Activated CD8-positive, alpha-beta memory T cell treated with anti-CD3 and anti-CD28 coated beads, Interleukin-2, amount 10 ng/mL, durations not matched to agents 7 days and 5 days (primary cell): ENCODE data around the gene ARHGEF12. TPM values are rescaled to one million over a fixed set of nuclear protein-coding genes. Genes with fewer than 3 reads are reported as not detected.

Experiments
- ATAC-seq: fragments of 150-1000 bp; cut with Tn5 transposase; one replicate; pipeline ENCODE4 v1.10.0; 2021; ENCODE audit warnings: moderate library complexity
- CTCF ChIA-PET: fragments of 350-600 bp; sonication (Branson Sonifier 250); formaldehyde crosslinking; loops from one replicate; lab custom pipeline; 2021; ENCODE audit warnings: antibody characterized with exemption; lab: Charles Lee
- DNase-seq: peaks from one replicate; pipeline ENCODE4 v3.0.0-alpha.2; 2020
- H3K27ac Mint-ChIP-seq: one replicate; pipeline ENCODE4 v1.8.0; 2021; ENCODE audit warnings: mild to moderate bottlenecking, mixed read lengths
- H3K27me3 Mint-ChIP-seq: one replicate; pipeline ENCODE4 v1.8.0; 2021; ENCODE audit warnings: mixed read lengths
- H3K36me3 Mint-ChIP-seq: one replicate; pipeline ENCODE4 v1.8.0; 2021; ENCODE audit warnings: mild to moderate bottlenecking, mixed read lengths
- H3K4me1 Mint-ChIP-seq: one replicate; pipeline ENCODE4 v1.8.0; 2021; ENCODE audit warnings: mixed read lengths
- H3K4me3 Mint-ChIP-seq: one replicate; pipeline ENCODE4 v1.8.0; 2021; ENCODE audit warnings: mild to moderate bottlenecking, moderate library complexity, mixed read lengths
- H3K9me3 Mint-ChIP-seq: one replicate; pipeline ENCODE4 v1.8.0; 2022; ENCODE audit warnings: low read depth, mixed read lengths
- total RNA-seq, 2 experiments: library from RNA; stranded (reverse); gene quantifications; one replicate each; pipeline ENCODE4 v1.2.3, GENCODE V29; 2021

Gene ARHGEF12
- total RNA-seq, 2 experiments from 2014 or later, result 44.6 to 61.1 TPM

- H3K27ac Mint-ChIP-seq, result no peak overlapping the region
- no peaks in the 10 kb centered on the region for H3K4me1 Mint-ChIP-seq
- H3K27me3 Mint-ChIP-seq, result peaks cover 13% of the 10 kb centered on the region
- H3K36me3 Mint-ChIP-seq, result no peaks in the 10 kb centered on the region
- ATAC-seq (no peak), DNase-seq (no peak)
- H3K4me3 Mint-ChIP-seq, result no peak overlapping the region
- CTCF ChIA-PET, result no interaction called here
- no peaks in the 10 kb centered on the region for H3K9me3 Mint-ChIP-seq
These were observed 192.5 kb downstream of the ARHGEF12 start for GRCh38 chr11:120528749-120529148.

GRCh38 chr11:120529214-120529613 lies 193.0 kb downstream of the ARHGEF12 start:
- DNase-seq (no peak), ATAC-seq (no peak)
- CTCF ChIA-PET, result no interaction called here
- no peaks in the 10 kb centered on the region for H3K4me1 Mint-ChIP-seq
- no peaks in the 10 kb centered on the region for H3K9me3 Mint-ChIP-seq
- H3K36me3 Mint-ChIP-seq, result no peaks in the 10 kb centered on the region
- peaks cover 13% of the 10 kb centered on the region for H3K27me3 Mint-ChIP-seq
- H3K27ac Mint-ChIP-seq, result no peak overlapping the region
- H3K4me3 Mint-ChIP-seq, result no peak overlapping the region

DNA sequence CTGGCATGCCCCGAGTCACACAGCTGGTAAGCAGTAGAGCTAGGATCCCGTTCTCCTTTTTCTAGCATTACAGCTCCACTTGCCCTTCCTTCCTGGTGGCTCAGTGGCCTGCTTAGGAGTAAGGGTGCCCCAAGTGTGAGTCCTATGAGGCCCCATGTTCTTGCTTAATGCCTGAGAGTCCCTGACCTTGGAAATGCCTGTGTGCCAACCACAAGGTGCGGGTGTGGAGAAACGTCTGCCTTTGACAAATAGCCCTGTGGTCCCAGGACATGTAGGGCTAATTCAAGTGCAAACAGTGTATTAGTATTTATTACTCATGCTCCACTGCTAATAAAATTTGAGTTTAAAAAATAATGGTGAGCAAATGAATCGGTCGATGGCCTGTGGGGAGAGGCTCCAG lies 193.7 kb downstream of the ARHGEF12 start:
- Mint-ChIP-seq H3K27me3 (peaks cover 16% of the 10 kb centered on the region), H3K27ac (no peak overlapping the region), H3K4me3 (no peak overlapping the region), H3K4me1 (no peaks in the 10 kb centered on the region), H3K9me3 (no peaks in the 10 kb centered on the region), H3K36me3 (no peaks in the 10 kb centered on the region)
- no peak for ATAC-seq
- no peak for DNase-seq
- CTCF ChIA-PET, result no interaction called here

DNA sequence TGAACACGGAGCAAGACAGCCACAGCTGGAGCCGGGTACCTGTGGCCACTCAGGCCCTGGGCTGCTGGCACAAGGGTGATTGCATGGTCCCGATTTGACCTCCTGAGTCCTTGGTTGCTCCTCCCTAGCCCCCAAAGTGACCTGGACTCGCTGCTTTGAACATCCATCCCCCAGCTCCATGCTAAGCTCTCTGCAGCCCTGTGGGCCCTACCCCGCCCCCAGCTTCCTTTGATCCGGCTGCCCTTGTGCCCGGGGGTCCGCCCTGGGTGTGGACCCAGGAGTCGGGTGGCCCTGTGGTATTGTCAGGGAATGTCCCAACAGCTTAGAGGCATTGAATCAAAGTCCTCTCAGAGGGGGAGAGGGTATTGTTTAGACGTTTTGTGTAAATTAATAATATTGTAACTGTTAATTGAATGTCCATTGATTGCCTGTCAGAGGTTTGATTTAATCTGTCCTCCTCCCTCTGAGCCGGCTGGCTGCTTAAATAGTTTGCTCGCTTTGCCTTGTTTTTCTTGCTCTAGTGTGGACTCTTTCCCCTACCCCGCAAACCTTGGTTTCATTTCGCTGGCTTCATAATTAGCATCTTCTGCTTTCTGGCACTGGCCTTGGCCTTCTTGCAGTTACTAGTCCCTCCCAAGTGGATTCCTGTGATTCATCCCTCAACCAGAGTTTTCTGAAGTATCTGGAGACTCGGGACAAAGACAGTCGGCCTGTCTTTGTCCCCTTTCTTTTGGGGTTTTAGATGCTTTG lies 196.0 kb downstream of the ARHGEF12 start:
- H3K4me1 Mint-ChIP-seq, result no peaks in the 10 kb centered on the region
- no peak overlapping the region for H3K4me3 Mint-ChIP-seq
- H3K27me3 Mint-ChIP-seq, result peaks cover 11% of the 10 kb centered on the region
- no peaks in the 10 kb centered on the region for H3K9me3 Mint-ChIP-seq
- no peak for ATAC-seq
- no peaks in the 10 kb centered on the region for H3K36me3 Mint-ChIP-seq
- CTCF ChIA-PET, result no interaction called here
- DNase-seq, result no peak
- H3K27ac Mint-ChIP-seq, result no peak overlapping the region

- Mint-ChIP-seq H3K36me3 (no peaks in the 10 kb centered on the region), H3K27me3 (peaks cover 11% of the 10 kb centered on the region), H3K4me1 (no peaks in the 10 kb centered on the region), H3K27ac (no peak overlapping the region), H3K9me3 (no peaks in the 10 kb centered on the region), H3K4me3 (no peak overlapping the region)
- DNase-seq, result no peak
- no peak for ATAC-seq
- CTCF ChIA-PET, result no interaction called here
These were observed 196.6 kb downstream of the ARHGEF12 start for GRCh38 chr11:120532832-120533196.

GRCh38 chr11:120536091-120536796 lies 200.0 kb downstream of the ARHGEF12 start:
- DNase-seq (no peak), ATAC-seq (no peak)
- Mint-ChIP-seq H3K27me3 (peaks cover 8% of the 10 kb centered on the region), H3K36me3 (no peaks in the 10 kb centered on the region), H3K27ac (no peak overlapping the region), H3K9me3 (no peaks in the 10 kb centered on the region), H3K4me1 (no peaks in the 10 kb centered on the region), H3K4me3 (no peak overlapping the region)
- CTCF ChIA-PET, result no interaction called here

- Mint-ChIP-seq H3K4me1 (no peaks in the 10 kb centered on the region), H3K9me3 (no peaks in the 10 kb centered on the region), H3K27me3 (peaks cover 8% of the 10 kb centered on the region), H3K27ac (no peak overlapping the region), H3K36me3 (no peaks in the 10 kb centered on the region), H3K4me3 (no peak overlapping the region)
- CTCF ChIA-PET, result no interaction called here
- DNase-seq (no peak), ATAC-seq (no peak)
These were observed 200.6 kb downstream of the ARHGEF12 start for GRCh38 chr11:120536797-120537169.

GRCh38 chr11:120537996-120538395 lies 201.8 kb downstream of the ARHGEF12 start:
- Mint-ChIP-seq H3K4me3 (no peak overlapping the region), H3K9me3 (no peaks in the 10 kb centered on the region), H3K36me3 (no peaks in the 10 kb centered on the region), H3K27me3 (peaks cover 10% of the 10 kb centered on the region), H3K4me1 (no peaks in the 10 kb centered on the region), H3K27ac (no peak overlapping the region)
- ATAC-seq (no peak), DNase-seq (no peak)
- CTCF ChIA-PET, result no interaction called here

DNA sequence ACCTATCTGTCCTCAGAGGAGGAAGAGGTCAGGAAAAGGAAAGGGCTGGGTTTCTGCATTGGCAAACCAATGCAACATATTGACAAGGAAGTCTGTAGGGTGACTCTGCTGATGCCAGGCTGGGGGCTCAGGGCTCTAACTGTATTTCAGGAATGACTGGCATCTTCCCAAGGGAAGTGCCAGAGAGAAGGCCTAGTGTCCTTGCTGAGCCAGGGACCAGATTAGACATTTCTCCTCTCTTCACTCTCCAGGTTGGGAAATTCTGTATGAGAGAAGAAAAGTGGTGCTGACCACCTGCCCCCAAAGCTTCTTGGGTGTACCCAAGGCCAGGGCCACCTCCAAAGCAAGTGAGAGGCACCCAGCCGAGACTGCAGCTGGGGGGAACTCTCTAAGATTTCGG lies 202.5 kb downstream of the ARHGEF12 start:
- ATAC-seq (no peak), DNase-seq (no peak)
- CTCF ChIA-PET, result no interaction called here
- Mint-ChIP-seq H3K4me1 (no peaks in the 10 kb centered on the region), H3K9me3 (no peaks in the 10 kb centered on the region), H3K27ac (no peak overlapping the region), H3K36me3 (no peaks in the 10 kb centered on the region), H3K27me3 (peaks cover 9% of the 10 kb centered on the region), H3K4me3 (no peak overlapping the region)

Other genes starting within 250 kb of the ARHGEF12 start
- gene TRIM29, start 198.3 kb upstream of the ARHGEF12 start, total RNA-seq, result not detected
- gene OAF, start 125.4 kb upstream of the ARHGEF12 start, total RNA-seq, result 10 to 100 TPM in 1 of 2 experiments, 1 to 10 TPM in 1; 6.5 to 10.5 TPM
- not detected for gene POU2F3, start 96.3 kb upstream of the ARHGEF12 start, total RNA-seq
- 1 to 10 TPM; 1.4 to 4.0 TPM for gene TLCD5, start 11.1 kb upstream of the ARHGEF12 start, total RNA-seq
- under 1 TPM in 1 of 2 experiments, not detected in 1; 0.21 TPM for gene GRIK4, start 175.3 kb downstream of the ARHGEF12 start, total RNA-seq